ENCODE results near the gene CAMK2B.

- TF ChIP-seq CTCF (IDR thresholded peaks at IDR 0.05), result no peak
- TF ChIP-seq POLR2A (IDR thresholded peaks at IDR 0.05), result no peak
Observed at GRCh38 chr7:44334734-44335097, 9.3 kb upstream of the CAMK2B start.

Data from thyroid gland (tissue), 4 donors.